Astrocyte of the hippocampus (primary cell): ENCODE measurements around the gene ASB13.
"Not testable (repeated sequence)": the region's sequence is repeated elsewhere in the genome, so short reads cannot be mapped to it uniquely, and the experiment has no call there.

Experiments
- DNase-seq: peaks from one replicate; pipeline ENCODE4 v3.0.0; 2011; ENCODE audit warnings: low read depth, low spot score

The ASB13 gene

GRCh38 chr10:5607594-5607993, 58.8 kb downstream of the ASB13 start:
- no peak for DNase-seq

- no peak for DNase-seq
Observed at GRCh38 chr10:5606864-5607263, 59.5 kb downstream of the ASB13 start.

GRCh38 chr10:5606321-5606720, 60.1 kb downstream of the ASB13 start:
- no peak for DNase-seq

GRCh38 chr10:5604961-5605360, 61.4 kb downstream of the ASB13 start:
- no peak for DNase-seq

- DNase-seq = no peak
Observed at GRCh38 chr10:5604236-5604925, 62.0 kb downstream of the ASB13 start.

- DNase-seq = no peak
Observed at GRCh38 chr10:5603848-5604170, 62.6 kb downstream of the ASB13 start.

- DNase-seq = no peak
Observed at GRCh38 chr10:5603091-5603847, 63.1 kb downstream of the ASB13 start.

- DNase-seq = no peak
Observed at GRCh38 chr10:5601826-5602495, 64.4 kb downstream of the ASB13 start.

- DNase-seq = no peak
Observed at GRCh38 chr10:5600908-5601307, 65.5 kb downstream of the ASB13 start.

- no peak for DNase-seq
Observed at GRCh38 chr10:5599613-5600520, 66.5 kb downstream of the ASB13 start.

GRCh38 chr10:5598085-5598690, 68.2 kb downstream of the ASB13 start:
- DNase-seq = no peak

- no peak for DNase-seq
Observed at GRCh38 chr10:5596611-5597341, 69.6 kb downstream of the ASB13 start.

GRCh38 chr10:5595994-5596471, 70.4 kb downstream of the ASB13 start:
- peak; percentile 70 for DNase-seq

- DNase-seq = no peak
Observed at GRCh38 chr10:5595591-5595990, 70.8 kb downstream of the ASB13 start.

GRCh38 chr10:5595095-5595494, 71.3 kb downstream of the ASB13 start:
- no peak for DNase-seq

- no peak for DNase-seq
Observed at GRCh38 chr10:5594271-5595049, 71.9 kb downstream of the ASB13 start.

- not testable (repeated sequence) for DNase-seq
Observed at GRCh38 chr10:5593347-5593746, 73.0 kb downstream of the ASB13 start.

- no peak for DNase-seq
Observed at GRCh38 chr10:5592070-5592469, 74.3 kb downstream of the ASB13 start.

GRCh38 chr10:5591336-5591824, 75.0 kb downstream of the ASB13 start:
- no peak for DNase-seq

- DNase-seq = no peak
Observed at GRCh38 chr10:5590816-5591215, 75.6 kb downstream of the ASB13 start.
